ENCODE data around the gene DIPK1B. TPM values are rescaled to one million over a fixed set of nuclear protein-coding genes. Genes with fewer than 3 reads are reported as not detected.

Gene DIPK1B
- total and polyA plus RNA-seq, 2 donors (not counting 3 experiments of a cell fraction or from before 2014, with no cell fraction given), result 253 to 441 TPM

- no peak overlapping the region for H3K9ac ChIP-seq (replicated peaks; ENCODE audit: extremely low read depth, insufficient read depth, low read length)
- DNase-seq (ENCODE audit: low read depth, low spot score) (no peak), FAIRE-seq (no peak)
- dilution Hi-C loops (cut with MboI; ENCODE audit: extremely low pct_ligation_motif_present, low sequenced_read_pairs) (no loop called here), intact Hi-C loops (cut with micrococcal nuclease) (no loop called here)
- CTCF ChIA-PET, result no interaction called here
- H3K27me3 ChIP-seq (ENCODE audit: control insufficient read depth in 2 of 2, insufficient read depth in 2 of 2, low read length in 2 of 2), result no peaks in the 10 kb centered on the region
- peaks cover 55% of the 10 kb centered on the region for H3K79me2 ChIP-seq (ENCODE audit: control insufficient read depth, insufficient read depth, low read length)
- no TSS peak for BruUV-seq (replicated peaks)
- no peak overlapping the region for H3K27ac ChIP-seq (ENCODE audit: insufficient read depth, low read depth, low read length)
- H3K36me3 ChIP-seq (ENCODE audit: control insufficient read depth in 2 of 2, extremely low read depth in 1 of 2, insufficient read depth in 2 of 2, low read length in 2 of 2), result peaks cover 0 to 6% of the 10 kb centered on the region in 2 experiments
- POLR2A ChIA-PET, result no interaction called here
- no peaks in the 10 kb centered on the region for H3K9me3 ChIP-seq (replicated peaks; ENCODE audit: control insufficient read depth, insufficient read depth, low read length)
- no peak overlapping the region for H2AFZ ChIP-seq (ENCODE audit: low read depth, low read length)
- H3K4me2 ChIP-seq (ENCODE audit: insufficient read depth, low read length), result no peak overlapping the region
- H3K4me3 ChIP-seq (replicated peaks in 1 of 3; ENCODE audit: insufficient read depth in 1 of 3, low read depth in 1 of 3, low read length in 3 of 3), result no peak overlapping the region
- H3K4me1 ChIP-seq (ENCODE audit: control insufficient read depth, extremely low read depth, insufficient read depth, low read length), result peaks cover 13% of the 10 kb centered on the region
- no peaks in the 10 kb centered on the region for H4K20me1 ChIP-seq (replicated peaks; ENCODE audit: control insufficient read depth, extremely low read depth, insufficient read depth, low read length)
- H3K9me1 ChIP-seq (replicated peaks; ENCODE audit: control insufficient read depth, extremely low read depth, insufficient read depth, low read length), result no peaks in the 10 kb centered on the region
- TF ChIP-seq, protein P1, sequence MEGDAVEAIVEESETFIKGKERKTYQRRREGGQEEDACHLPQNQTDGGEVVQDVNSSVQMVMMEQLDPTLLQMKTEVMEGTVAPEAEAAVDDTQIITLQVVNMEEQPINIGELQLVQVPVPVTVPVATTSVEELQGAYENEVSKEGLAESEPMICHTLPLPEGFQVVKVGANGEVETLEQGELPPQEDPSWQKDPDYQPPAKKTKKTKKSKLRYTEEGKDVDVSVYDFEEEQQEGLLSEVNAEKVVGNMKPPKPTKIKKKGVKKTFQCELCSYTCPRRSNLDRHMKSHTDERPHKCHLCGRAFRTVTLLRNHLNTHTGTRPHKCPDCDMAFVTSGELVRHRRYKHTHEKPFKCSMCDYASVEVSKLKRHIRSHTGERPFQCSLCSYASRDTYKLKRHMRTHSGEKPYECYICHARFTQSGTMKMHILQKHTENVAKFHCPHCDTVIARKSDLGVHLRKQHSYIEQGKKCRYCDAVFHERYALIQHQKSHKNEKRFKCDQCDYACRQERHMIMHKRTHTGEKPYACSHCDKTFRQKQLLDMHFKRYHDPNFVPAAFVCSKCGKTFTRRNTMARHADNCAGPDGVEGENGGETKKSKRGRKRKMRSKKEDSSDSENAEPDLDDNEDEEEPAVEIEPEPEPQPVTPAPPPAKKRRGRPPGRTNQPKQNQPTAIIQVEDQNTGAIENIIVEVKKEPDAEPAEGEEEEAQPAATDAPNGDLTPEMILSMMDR (IDR thresholded peaks at IDR 0.05; ENCODE audit: extremely low read depth in 1 of 2, insufficient read depth in 1 of 2, low read depth in 1 of 2, low read length in 2 of 2), result no peak
- TF ChIP-seq, protein P2, sequence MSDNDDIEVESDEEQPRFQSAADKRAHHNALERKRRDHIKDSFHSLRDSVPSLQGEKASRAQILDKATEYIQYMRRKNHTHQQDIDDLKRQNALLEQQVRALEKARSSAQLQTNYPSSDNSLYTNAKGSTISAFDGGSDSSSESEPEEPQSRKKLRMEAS (IDR thresholded peaks at IDR 0.05; ENCODE audit: insufficient read depth, insufficient read length), result no peak
- TF ChIP-seq EZH2 (IDR thresholded peaks at IDR 0.05; ENCODE audit: borderline replicate concordance, low read depth, low read length, severe bottlenecking) (no peak), JUN (IDR thresholded peaks at IDR 0.05; ENCODE audit: borderline replicate concordance, insufficient read depth, insufficient read length, low read depth) (no peak), FOS (IDR thresholded peaks at IDR 0.05; ENCODE audit: borderline replicate concordance, insufficient read depth, low read length) (no peak), POLR2A (IDR thresholded peaks at IDR 0.05; ENCODE audit: low read depth, low read length) (no peak), MYC (IDR thresholded peaks at IDR 0.05; ENCODE audit: low read depth, low read length) (no peak), POLR2AphosphoS5 (IDR thresholded peaks at IDR 0.05; ENCODE audit: insufficient read depth, low read depth, low read length) (no peak)
Measured at GRCh38 chr9:136683755-136684154, 28.6 kb upstream of the DIPK1B start.
